HEK293T (cell line): ENCODE measurements around the gene EXOC6.

ENCODE experiments used
- ARNT ChIP-seq: fragments of 450-650 bp; IDR thresholded peaks from 2 replicates; pipeline ENCODE4 v1.6.1; 2017; ENCODE audit warnings: mild to moderate bottlenecking
- BHLHE40 ChIP-seq: fragments of 450-650 bp; IDR thresholded peaks from 2 replicates; pipeline ENCODE4 v1.6.1; 2016; ENCODE audit warnings: mild to moderate bottlenecking, moderate library complexity, borderline replicate concordance
- FOXA1 ChIP-seq: fragments of 450-650 bp; IDR thresholded peaks from 2 replicates; pipeline ENCODE4 v1.6.1; 2016; ENCODE audit warnings: mild to moderate bottlenecking
- FOXK2 ChIP-seq: fragments of 450-650 bp; IDR thresholded peaks from 2 replicates; pipeline ENCODE4 v1.6.1; 2016; ENCODE audit warnings: mild to moderate bottlenecking
- FOXM1 ChIP-seq: fragments of 450-650 bp; IDR thresholded peaks from 2 replicates; pipeline ENCODE4 v1.6.1; 2017; ENCODE audit warnings: mild to moderate bottlenecking, borderline replicate concordance
- HDGF ChIP-seq: fragments of 450-650 bp; IDR thresholded peaks from 2 replicates; pipeline ENCODE4 v1.6.1; 2017; ENCODE audit warnings: antibody characterized with exemption, borderline replicate concordance
- L3MBTL2 ChIP-seq: fragments of 450-650 bp; conservative IDR thresholded peaks from 2 replicates; pipeline ENCODE4 v1.6.1; 2016; ENCODE audit warnings: mild to moderate bottlenecking
- LEF1 ChIP-seq: fragments of 450-650 bp; IDR thresholded peaks from 2 replicates; pipeline ENCODE4 v1.6.1; 2017; ENCODE audit warnings: mild to moderate bottlenecking, borderline replicate concordance
- NFRKB ChIP-seq: fragments of 450-650 bp; IDR thresholded peaks from 2 replicates; pipeline ENCODE4 v1.6.1; 2016; ENCODE audit warnings: mild to moderate bottlenecking, moderate library complexity
- SP1 ChIP-seq: fragments of 450-650 bp; IDR thresholded peaks from 2 replicates; pipeline ENCODE4 v1.6.1; 2017
- SUZ12 ChIP-seq: fragments of 450-650 bp; IDR thresholded peaks from 2 replicates; pipeline ENCODE4 v1.6.1; 2016; ENCODE audit warnings: mild to moderate bottlenecking
- ZNF384 ChIP-seq: fragments of 450-650 bp; IDR thresholded peaks from 2 replicates; pipeline ENCODE4 v1.6.1; 2016

DNA sequence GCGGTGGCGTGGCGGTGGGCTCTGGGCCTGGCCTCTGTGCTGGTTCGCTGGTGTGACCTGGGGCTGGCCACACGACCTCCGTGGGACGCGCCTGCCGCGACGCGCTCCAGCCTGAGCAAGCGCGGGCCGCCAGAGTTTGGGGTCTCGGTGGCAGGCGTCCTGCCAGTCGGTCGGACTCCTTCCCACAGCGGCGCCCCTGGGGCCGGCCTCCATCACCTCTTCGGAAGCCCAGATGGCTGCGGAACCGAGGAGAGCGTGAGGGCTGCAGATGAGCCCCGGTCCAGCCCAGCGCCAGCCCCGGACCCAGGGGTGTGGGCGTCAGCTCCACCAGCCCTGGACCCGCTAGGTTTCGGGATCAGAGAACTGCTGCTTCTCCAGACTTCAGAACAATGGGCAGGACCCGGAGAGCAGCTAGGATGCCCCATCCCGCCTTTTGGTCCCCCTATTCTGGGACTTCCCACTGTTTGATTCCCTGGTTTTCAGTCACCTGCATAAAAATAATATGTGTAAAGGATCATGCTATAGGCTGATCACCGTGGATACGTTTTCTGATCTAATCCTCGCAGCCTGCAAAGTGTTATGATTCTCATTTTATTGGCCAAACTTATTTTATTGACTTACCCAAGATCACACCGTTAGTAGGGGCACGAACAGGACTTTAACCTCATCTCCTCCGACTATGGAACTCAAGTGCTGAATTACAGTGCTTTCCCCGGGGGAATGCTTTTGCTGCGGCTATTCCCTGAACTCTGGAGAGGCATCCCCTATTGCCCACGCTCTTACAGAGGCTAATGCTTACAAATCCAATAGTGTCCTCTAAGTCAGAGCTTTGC, 215.0 kb downstream of the EXOC6 start:
- TF ChIP-seq FOXK2: no peak
- TF ChIP-seq SP1: no peak
- TF ChIP-seq BHLHE40: no peak
- TF ChIP-seq FOXM1: no peak
- TF ChIP-seq ARNT: no peak
- TF ChIP-seq L3MBTL2: no peak
- no peak for TF ChIP-seq SUZ12
- TF ChIP-seq HDGF: no peak
- TF ChIP-seq FOXA1: no peak
- TF ChIP-seq ZNF384: no peak
- no peak for TF ChIP-seq LEF1
- no peak for TF ChIP-seq NFRKB
